NT2/D1 (cell line): ENCODE measurements around the gene APP.

Experiments used
- YY1 ChIP-seq: IDR thresholded peaks from 2 replicates; pipeline ENCODE4 v1.6.1; 2011; ENCODE audit not compliant: insufficient read length, insufficient read depth
- ZNF274 ChIP-seq: IDR thresholded peaks from 2 replicates; pipeline ENCODE4 v1.6.1; 2011; ENCODE audit warnings: mild to moderate bottlenecking, low read depth, low read length

DNA sequence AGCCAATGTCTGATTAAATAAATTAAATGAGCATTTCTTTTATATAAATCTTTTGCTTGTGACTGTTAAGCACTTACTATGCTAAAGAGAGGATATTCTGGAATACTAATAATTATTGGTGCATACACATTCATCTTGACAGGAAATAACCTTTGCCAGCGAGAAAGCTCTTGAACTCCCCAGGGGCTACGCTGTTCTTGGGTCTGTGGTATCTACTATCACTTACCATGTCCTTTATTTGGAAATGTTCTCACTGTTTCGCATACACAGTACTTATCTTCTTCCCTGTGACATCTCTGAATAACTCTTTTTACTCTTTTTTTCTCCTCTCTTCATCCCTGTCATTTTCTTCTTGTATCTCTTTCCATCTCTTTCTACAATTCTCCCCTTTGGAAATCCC, 257.1 kb downstream of the APP start:
- TF ChIP-seq ZNF274 (no peak), YY1 (no peak)
